Fibroblast of lung (primary cell): Measurements from ENCODE around the gene MAB21L3. TPM values are rescaled to one million over a fixed set of nuclear protein-coding genes. Genes with fewer than 3 reads are reported as not detected.

Experiments
- DNase-seq, 2 donors: peaks; one replicate each; pipeline versions ENCODE4 v3.0.0 to v3.0.0-alpha.2; 2010; ENCODE audit warnings: low read depth in 2 of 2
- H2AFZ ChIP-seq: 2 replicates; pipeline ENCODE4 v1.5.1; 2012; ENCODE audit warnings: low read length, control low read depth, inconsistent platforms
- H3K27ac ChIP-seq: 2 replicates; pipeline ENCODE4 v1.5.1; 2011; ENCODE audit warnings: low read length, control low read depth; ENCODE audit not compliant: insufficient read depth
- H3K27me3 ChIP-seq: 2 replicates; pipeline ENCODE4 v1.5.1; 2011; ENCODE audit warnings: mild to moderate bottlenecking, low read length; ENCODE audit not compliant: control insufficient read depth, insufficient read depth
- H3K36me3 ChIP-seq: 2 replicates; pipeline ENCODE4 v1.5.1; 2011; ENCODE audit warnings: low read length; ENCODE audit not compliant: control insufficient read depth, insufficient read depth
- H3K4me1 ChIP-seq: 2 replicates; pipeline ENCODE4 v1.5.1; 2011; ENCODE audit warnings: low read length; ENCODE audit not compliant: control insufficient read depth, insufficient read depth; ENCODE audit errors: extremely low read depth
- H3K4me2 ChIP-seq: 2 replicates; pipeline ENCODE4 v1.5.1; 2011; ENCODE audit warnings: low read length, control low read depth; ENCODE audit not compliant: insufficient read depth; ENCODE audit errors: extremely low read depth
- H3K4me3 ChIP-seq, 4 experiments: fragments of 200-600 bp in 1 of 4; sonication (generic) in 1 of 4; replicated peaks in 1 of 4; 2 replicates each; pipeline ENCODE4 v1.5.1; 2011 to 2016; ENCODE audit warnings: low read length in 4 of 4, low read depth in 3 of 4, mild to moderate bottlenecking in 3 of 4, control low read depth in 2 of 4, inconsistent platforms in 1 of 4, mixed read lengths in 1 of 4; ENCODE audit not compliant: insufficient read depth in 1 of 4; ENCODE audit errors: control extremely low read depth in 1 of 4
- H3K79me2 ChIP-seq: 2 replicates; pipeline ENCODE4 v1.5.1; 2012; ENCODE audit warnings: mild to moderate bottlenecking, low read length, inconsistent platforms; ENCODE audit not compliant: control insufficient read depth, insufficient read depth
- H3K9ac ChIP-seq: 2 replicates; pipeline ENCODE4 v1.5.1; 2011; ENCODE audit warnings: mild to moderate bottlenecking, low read length, control low read depth; ENCODE audit not compliant: insufficient read depth
- H3K9me3 ChIP-seq: 2 replicates; pipeline ENCODE4 v1.5.1; 2012; ENCODE audit warnings: low read depth, low read length; ENCODE audit not compliant: control insufficient read depth, insufficient read depth
- H4K20me1 ChIP-seq: 2 replicates; pipeline ENCODE4 v1.5.1; 2011; ENCODE audit warnings: low read length; ENCODE audit not compliant: control insufficient read depth, insufficient read depth; ENCODE audit errors: extremely low read depth
- CTCF ChIP-seq, 2 donors: IDR thresholded peaks in 1 of 2; conservative IDR thresholded peaks in 1 of 2; 1 replicate in 1 of 2; 2 replicates in 1 of 2; pipeline ENCODE4 v1.5.1; 2011 to 2012; ENCODE audit warnings: low read length in 2 of 2, control low read depth in 1 of 2, inconsistent platforms in 1 of 2, low read depth in 1 of 2, mild to moderate bottlenecking in 1 of 2
- EZH2 ChIP-seq: IDR thresholded peaks from 2 replicates; pipeline ENCODE4 v1.5.1; 2012; ENCODE audit warnings: low read length, control low read depth, mild to moderate bottlenecking; ENCODE audit errors: missing control alignments
- polyA plus RNA-seq, 2 donors: library from polyadenylated mRNA; depleted of rRNA in 1 of 2; stranded (reverse) in 1 of 2; unstranded in 1 of 2; fragments of >200 nt; gene quantifications; 2 replicates each; pipeline ENCODE4 v1.2.1, GENCODE V29; 2011 to 2012; ENCODE audit warnings: missing spikeins in 1 of 2
- total RNA-seq: library from RNA; depleted of rRNA; stranded (reverse); fragments of >200 nt; gene quantifications from 2 replicates; pipeline ENCODE4 v1.2.1, GENCODE V29; 2014

The MAB21L3 gene
- total and polyA plus RNA-seq, 2 donors (not counting 1 experiment from before 2014, with no cell fraction given): 0.18 to 0.66 TPM

GRCh38 chr1:116092752-116093489, 18.3 kb upstream of the MAB21L3 start:
- Histone ChIP-seq H3K9me3 (no peaks in the 10 kb centered on the region), H4K20me1 (no peaks in the 10 kb centered on the region), H3K4me2 (no peak overlapping the region), H3K4me1 (no peaks in the 10 kb centered on the region), H3K27me3 (no peaks in the 10 kb centered on the region), H3K79me2 (no peaks in the 10 kb centered on the region), H3K4me3 (no peak overlapping the region), H3K36me3 (no peaks in the 10 kb centered on the region), H3K9ac (no peak overlapping the region), H3K27ac (no peak overlapping the region), H2AFZ (no peak overlapping the region)
- no peak for TF ChIP-seq CTCF (conservative IDR thresholded peaks at IDR 0.05 in 1 of 2, IDR thresholded peaks at IDR 0.05 in 1 of 2; ENCODE audit: low read depth in 1 of 2, low read length in 2 of 2)
- TF ChIP-seq EZH2: no peak
- no peak for DNase-seq

GRCh38 chr1:116095027-116095426, 16.2 kb upstream of the MAB21L3 start:
- Histone ChIP-seq H3K9me3 (no peaks in the 10 kb centered on the region), H3K27me3 (no peaks in the 10 kb centered on the region), H3K79me2 (no peaks in the 10 kb centered on the region), H2AFZ (no peak overlapping the region), H3K4me1 (no peaks in the 10 kb centered on the region), H4K20me1 (no peaks in the 10 kb centered on the region), H3K9ac (no peak overlapping the region), H3K4me2 (no peak overlapping the region), H3K4me3 (no peak overlapping the region), H3K36me3 (no peaks in the 10 kb centered on the region), H3K27ac (no peak overlapping the region)
- TF ChIP-seq CTCF (conservative IDR thresholded peaks at IDR 0.05 in 1 of 2, IDR thresholded peaks at IDR 0.05 in 1 of 2; ENCODE audit: low read depth in 1 of 2, low read length in 2 of 2) (no peak), EZH2 (no peak)
- no peak for DNase-seq

GRCh38 chr1:116096013-116096618, 15.1 kb upstream of the MAB21L3 start:
- no peak overlapping the region for H3K4me2 ChIP-seq
- H3K9ac ChIP-seq: no peak overlapping the region
- H3K27me3 ChIP-seq: no peaks in the 10 kb centered on the region
- no peak overlapping the region for H3K4me3 ChIP-seq
- TF ChIP-seq CTCF (conservative IDR thresholded peaks at IDR 0.05 in 1 of 2, IDR thresholded peaks at IDR 0.05 in 1 of 2; ENCODE audit: low read depth in 1 of 2, low read length in 2 of 2): no peak
- no peak for TF ChIP-seq EZH2
- no peaks in the 10 kb centered on the region for H3K9me3 ChIP-seq
- no peak overlapping the region for H2AFZ ChIP-seq
- H3K4me1 ChIP-seq: no peaks in the 10 kb centered on the region
- DNase-seq: no peak
- no peaks in the 10 kb centered on the region for H4K20me1 ChIP-seq
- H3K27ac ChIP-seq: no peak overlapping the region
- H3K79me2 ChIP-seq: no peaks in the 10 kb centered on the region
- H3K36me3 ChIP-seq: no peaks in the 10 kb centered on the region
